GM18909 (cell line): ENCODE measurements around the gene SMIM41.

Experiments
- ATAC-seq: cut with Tn5 transposase; IDR thresholded peaks from one replicate; pipeline ENCODE4 v1.9.1; 2021; ENCODE audit warnings: mild to moderate bottlenecking; ENCODE audit not compliant: unreplicated experiment, poor library complexity

SMIM41 gene

DNA sequence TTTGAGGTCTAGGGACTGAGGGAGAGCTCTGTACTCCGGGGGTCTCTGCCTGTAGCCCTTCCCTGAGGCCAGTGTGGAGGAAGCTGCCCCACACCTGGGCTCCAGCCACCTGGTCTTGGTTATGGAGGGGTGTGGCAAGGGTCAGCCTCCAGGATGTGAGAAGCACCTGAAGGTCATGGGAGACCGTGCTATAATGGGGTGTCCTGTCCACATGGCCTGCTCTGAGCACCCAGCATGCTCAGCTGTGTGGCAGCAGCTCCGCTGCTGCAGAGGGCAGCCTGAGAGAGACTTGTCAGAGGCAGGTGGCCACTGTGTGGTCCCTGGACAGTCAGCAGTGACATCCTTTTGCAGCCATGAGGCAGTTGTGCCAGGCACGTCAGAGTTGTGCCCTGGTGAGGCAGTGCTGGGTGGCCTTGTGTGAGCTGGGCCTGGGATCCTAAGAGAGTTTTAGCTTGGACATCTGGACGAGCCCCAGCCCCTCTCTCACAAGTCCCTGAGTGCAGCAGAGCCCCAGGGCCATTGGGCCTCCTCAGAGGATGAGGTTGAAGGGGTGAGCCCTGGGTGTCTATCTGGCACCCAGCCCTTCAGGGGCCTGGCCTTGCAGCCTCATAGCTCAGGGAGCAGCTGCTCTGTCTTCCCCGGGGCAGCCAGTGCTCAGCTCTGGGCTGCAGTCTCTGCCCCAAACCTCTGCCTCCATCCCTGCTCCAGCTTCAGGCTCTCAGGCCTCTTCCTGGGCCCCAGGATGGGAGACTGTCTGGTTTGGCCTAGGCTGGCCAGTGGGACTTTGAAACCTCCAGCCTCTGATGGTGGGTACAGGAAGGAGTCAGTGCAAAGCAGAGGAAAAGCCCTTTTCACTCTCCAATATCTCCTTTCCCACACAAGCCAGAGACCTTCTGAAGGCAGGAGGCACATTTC is 17.1 kb upstream of the SMIM41 start:
- no peak for ATAC-seq

DNA sequence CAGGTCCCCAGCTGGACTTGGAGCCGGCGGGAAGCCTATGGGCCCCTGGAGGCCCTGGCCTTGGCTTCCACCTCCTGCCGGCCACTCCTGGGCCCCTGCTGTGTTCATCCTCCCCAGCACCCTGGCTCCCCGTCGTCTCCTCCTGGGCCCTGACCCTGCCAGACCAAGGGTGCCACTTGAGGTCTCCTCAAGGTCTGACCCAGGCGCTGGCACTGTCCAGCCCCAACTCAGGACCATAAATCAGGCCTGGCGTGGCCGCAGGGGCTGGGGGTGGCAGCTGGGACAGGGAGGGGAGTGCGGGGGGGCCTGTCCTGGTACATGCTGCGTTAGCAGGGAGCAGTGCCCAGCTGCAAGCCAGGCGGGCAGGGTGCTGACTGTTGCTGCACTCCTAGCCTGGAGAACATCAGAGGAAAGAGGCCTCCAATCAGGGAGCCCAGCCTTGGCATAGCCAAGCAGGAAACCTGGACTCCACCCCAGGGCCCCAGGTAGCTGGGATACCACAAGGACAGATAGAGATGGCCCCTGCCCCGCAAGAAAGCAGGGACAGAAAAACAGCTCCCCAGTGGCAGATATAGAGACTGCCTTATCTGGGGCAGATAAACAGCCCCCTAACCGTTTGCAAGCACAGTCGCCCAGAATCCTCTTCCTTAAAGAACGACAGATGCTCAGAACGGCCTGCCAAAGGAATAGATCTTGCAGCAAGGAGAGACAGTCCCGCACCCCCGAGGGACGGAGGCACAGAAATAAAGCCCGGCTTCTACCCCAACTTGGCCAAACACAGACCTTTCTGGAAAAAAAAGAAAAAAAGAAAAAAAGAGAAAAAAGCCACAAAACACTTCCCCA is 16.2 kb upstream of the SMIM41 start:
- ATAC-seq = no peak

DNA sequence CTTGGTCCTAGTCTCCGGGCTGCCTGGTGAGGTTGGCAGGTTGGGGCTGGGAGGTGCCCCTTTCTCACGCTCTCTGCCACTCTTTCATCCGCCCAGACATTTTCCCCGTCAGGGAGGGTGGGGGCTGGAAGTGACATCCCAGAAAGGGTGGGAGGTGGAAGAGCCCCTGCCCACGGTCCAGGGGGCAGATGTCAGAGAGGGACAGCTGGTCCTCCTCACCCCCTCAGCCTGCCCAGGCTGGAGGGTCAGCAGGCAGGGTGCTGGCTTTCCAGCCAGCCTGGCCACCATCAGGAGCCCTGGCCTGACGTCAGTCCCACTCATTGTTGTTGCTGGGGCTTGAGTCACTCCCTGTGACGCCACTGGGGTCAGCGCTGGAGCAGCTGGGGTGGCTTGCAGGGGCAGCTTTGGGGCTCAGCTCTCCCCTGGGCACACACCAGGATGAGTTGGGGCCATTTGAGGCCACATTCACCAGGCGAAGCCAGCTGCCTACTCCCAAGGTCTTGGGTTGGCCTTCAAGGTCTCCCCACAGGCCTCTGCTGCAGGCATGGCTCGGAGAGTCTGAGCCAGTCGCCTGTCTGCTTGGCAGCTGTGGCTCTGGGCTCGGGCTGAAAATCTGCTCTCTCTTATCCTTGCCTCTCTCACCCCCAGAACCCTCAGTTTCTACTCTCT is 15.4 kb upstream of the SMIM41 start:
- ATAC-seq = no peak

- ATAC-seq = no peak
Observed at GRCh38 chr12:52066346-52067080, 13.0 kb upstream of the SMIM41 start.

GRCh38 chr12:52067081-52067374 is 12.5 kb upstream of the SMIM41 start:
- ATAC-seq = no peak

- ATAC-seq = peak; percentile 95
Observed at GRCh38 chr12:52069327-52070184, 9.9 kb upstream of the SMIM41 start, which contains the start of gene ATG101. Gene ATG101, plus strand, starts transcription at chr12:52069978. Its CDS starts 3,673 bp downstream, at chr12:52073651.

- ATAC-seq = peak; percentile 34
Observed at GRCh38 chr12:52070185-52070925, 9.1 kb upstream of the SMIM41 start.

DNA sequence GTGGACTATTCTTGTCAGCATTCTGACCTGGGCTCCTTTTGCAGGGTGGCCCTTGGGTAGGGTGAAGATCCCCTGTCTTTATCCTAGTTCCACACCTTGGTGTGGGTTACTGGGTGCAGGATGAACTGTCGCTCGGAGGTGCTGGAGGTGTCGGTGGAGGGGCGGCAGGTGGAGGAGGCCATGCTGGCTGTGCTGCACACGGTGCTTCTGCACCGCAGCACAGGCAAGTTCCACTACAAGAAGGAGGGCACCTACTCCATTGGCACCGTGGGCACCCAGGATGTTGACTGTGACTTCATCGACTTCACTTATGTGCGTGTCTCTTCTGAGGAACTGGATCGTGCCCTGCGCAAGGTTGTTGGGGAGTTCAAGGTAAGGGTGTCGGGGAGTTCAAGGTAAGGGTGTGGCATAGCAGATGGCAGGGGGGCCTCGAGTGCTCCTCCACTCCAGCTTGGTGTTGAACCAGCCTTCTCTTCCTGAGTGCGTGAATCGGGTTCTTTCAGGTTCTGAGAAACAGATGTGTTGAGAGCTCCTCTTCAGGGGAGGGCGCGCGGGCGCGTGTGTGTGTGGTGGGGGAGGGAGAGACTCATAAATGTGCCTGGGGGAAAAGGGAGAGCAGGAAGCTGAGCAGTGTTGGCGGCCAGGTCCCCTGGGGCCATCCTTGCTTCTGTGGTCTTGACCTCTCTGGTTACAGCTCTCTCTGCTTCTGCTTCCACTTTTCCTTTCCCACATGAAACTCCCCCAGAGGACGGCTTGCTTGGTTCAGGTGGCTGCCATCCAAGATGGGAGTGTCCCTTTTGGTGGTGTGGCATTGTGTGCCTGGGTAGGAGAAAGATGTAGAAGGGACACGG is 5.7 kb upstream of the SMIM41 start:
- no peak for ATAC-seq

- no peak for ATAC-seq
Observed at GRCh38 chr12:52074971-52075724, 4.4 kb upstream of the SMIM41 start.

DNA sequence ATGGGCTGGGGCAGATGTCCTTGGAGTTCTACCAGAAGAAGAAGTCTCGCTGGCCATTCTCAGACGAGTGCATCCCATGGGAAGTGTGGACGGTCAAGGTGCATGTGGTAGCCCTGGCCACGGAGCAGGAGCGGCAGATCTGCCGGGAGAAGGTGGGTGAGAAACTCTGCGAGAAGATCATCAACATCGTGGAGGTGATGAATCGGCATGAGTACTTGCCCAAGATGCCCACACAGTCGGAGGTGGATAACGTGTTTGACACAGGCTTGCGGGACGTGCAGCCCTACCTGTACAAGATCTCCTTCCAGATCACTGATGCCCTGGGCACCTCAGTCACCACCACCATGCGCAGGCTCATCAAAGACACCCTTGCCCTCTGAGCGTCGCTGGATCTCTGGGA is 2.7 kb upstream of the SMIM41 start:
- no peak for ATAC-seq

- ATAC-seq = no peak
Observed at GRCh38 chr12:52078276-52078675, 1.2 kb upstream of the SMIM41 start.

DNA sequence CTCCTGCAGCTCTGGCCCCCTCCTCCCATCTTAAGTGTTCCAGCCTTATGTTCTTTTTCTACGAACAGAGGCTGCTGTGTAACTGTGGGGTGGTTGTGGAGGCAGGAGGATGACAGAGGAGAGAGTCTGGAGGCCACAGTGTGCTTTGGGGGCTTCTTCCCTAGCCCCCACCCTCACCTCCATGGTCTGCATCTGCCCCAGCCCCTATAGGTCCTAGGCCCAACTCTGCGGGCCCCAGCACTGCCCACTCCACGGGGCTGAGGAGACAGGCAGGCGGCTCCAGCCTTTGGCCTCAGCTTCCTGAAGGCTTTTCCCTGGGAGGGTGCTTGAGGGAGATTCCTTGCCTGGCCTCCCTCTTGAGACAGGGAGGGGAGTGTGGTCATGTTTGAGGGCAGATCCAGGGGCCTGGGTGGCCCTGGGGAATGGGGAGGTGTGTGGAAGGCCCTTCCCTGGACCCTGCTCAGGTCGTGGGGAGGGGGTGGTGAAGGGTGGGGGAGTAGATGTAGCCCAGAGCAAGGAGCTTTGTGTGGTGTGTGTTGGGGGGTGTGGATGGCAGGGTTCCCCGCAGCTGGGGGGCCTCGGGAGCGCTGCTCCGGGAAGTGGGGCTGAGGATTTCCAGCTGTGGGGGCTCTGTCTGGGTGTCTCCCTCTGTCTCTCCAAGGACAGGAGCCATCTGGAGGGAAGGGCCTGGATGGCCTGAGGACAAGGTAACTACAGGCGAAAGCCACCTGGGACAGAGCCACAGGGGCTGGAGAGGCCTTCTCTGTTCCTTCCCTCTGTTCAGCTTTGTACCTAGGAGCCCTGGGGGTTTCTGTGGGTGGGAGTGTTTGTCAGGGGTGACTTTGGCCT is 1.1 kb downstream of the SMIM41 start:
- ATAC-seq = peak; percentile 3

- ATAC-seq = peak; percentile 67
Observed at GRCh38 chr12:52081263-52081733, 1.8 kb downstream of the SMIM41 start.

DNA sequence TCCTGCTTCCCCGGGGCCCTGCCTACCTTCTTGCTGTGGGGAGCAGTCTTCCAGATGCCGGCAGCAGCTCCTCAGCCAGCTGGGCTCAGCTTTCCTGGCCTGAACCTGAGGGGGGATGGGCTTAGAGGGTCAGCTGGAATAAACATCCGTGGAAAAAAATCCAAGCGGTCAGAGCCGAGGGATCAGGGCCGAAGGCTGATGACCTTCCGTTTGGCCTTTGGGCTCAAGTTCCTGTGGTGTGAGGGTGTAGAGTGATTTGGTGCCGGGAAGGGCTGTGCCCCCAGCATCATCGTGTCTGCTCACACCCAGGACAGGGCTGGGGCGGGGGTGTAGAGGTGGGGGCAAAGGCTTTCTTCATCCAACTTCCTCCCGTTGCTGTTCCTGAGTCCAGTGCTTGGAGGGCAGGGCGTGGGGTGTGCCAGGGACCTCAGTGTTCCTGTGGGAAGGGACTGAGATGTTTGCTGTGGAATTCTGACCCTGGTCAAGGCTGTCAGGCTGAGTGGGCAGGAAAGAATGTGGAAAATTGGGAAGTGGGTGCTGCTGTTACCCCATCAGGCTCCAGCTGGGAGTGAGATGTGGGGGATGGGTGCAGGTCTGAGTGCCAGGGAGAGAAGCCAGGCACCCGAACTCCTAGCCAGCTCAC is 2.6 kb downstream of the SMIM41 start:
- no peak for ATAC-seq

- ATAC-seq = no peak
Observed at GRCh38 chr12:52082669-52082987, 3.1 kb downstream of the SMIM41 start.
